HG03108 (cell line): ENCODE data around the gene CAMK2A.
"Not testable (repeated sequence)": the region's sequence is repeated elsewhere in the genome, so short reads cannot be mapped to it uniquely, and the experiment has no call there.

Experiments
- ATAC-seq: cut with Tn5 transposase; IDR thresholded peaks from one replicate; pipeline ENCODE4 v1.9.1; 2021; ENCODE audit warnings: moderate library complexity; ENCODE audit not compliant: unreplicated experiment

Gene CAMK2A

DNA sequence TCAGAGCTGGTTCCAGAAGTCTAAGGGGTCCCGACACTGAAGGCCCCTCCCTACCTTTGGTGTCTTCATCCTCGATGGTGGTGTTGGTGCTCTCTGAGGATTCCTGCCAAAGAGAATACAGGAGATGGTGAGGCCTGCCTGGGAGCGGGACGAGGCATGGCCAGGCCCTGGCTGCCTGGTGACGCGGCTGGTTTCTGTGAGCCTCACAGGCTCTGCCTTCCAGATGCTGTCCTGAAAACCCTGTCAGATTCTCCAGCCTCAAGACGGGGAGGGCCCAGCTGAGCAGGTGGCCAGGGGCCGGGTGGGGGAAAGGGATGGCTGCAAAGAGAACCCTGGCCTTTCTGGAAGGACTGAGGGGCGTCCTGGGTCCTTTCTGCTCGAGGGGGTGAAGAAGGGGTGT lies 50.9 kb downstream of the CAMK2A start:
- no peak for ATAC-seq

DNA sequence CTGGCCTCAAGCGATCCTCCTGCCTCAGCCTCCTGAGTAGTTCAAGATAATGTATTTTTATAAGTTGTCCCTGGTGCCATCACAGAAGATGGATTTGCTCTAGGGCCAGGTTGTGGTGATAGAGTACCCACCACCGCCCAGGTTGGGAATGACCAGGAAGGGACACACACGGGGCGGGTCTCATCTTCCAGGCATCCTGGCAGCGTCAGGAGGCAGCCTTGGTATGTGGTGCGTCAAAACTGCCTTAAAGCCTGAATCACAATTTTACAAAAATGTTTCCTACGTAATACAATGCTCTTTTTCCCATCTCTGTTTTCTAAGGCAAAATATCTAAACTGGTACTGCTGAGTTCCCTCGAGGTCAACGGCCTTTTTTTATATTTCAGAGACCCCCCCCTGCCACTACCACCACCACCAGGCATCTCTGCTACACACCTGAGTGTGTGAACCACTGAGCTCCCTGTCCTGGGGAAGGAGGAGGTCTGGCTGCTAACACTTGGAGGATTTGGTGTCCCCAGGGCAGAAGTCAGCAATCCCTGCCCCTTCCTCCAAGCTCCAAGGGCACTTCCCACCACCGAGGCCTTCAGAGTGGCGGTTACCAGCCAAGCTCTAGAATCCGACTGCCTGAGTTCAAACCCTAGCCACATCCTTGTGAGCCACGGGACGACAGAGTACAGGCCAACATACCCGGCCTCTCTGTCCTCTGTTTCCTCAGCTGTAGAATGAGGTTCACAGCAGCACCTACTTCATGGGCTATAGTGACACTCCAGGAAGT lies 52.4 kb downstream of the CAMK2A start:
- ATAC-seq, result no peak

DNA sequence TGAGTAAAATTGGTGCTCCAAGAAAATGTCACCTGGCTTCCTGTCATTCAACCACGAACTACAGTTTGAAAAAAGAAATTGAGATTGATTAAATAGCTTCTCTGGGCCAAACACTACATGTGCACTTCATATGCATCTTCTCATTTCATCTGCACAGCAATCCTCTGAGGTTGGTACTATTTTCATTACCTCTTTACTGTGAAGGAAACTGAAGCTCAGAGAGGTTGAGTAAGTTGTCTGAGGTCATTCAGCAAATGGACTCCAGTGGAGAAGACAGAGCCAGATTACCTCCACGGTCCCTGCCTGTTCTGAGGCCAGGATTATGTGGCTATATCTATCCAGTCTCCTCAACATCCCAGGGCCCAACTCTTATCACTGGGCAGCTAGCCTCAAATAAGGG lies 53.3 kb downstream of the CAMK2A start:
- ATAC-seq, result no peak

GRCh38 chr5:150235500-150235854 lies 54.1 kb downstream of the CAMK2A start:
- no peak for ATAC-seq

DNA sequence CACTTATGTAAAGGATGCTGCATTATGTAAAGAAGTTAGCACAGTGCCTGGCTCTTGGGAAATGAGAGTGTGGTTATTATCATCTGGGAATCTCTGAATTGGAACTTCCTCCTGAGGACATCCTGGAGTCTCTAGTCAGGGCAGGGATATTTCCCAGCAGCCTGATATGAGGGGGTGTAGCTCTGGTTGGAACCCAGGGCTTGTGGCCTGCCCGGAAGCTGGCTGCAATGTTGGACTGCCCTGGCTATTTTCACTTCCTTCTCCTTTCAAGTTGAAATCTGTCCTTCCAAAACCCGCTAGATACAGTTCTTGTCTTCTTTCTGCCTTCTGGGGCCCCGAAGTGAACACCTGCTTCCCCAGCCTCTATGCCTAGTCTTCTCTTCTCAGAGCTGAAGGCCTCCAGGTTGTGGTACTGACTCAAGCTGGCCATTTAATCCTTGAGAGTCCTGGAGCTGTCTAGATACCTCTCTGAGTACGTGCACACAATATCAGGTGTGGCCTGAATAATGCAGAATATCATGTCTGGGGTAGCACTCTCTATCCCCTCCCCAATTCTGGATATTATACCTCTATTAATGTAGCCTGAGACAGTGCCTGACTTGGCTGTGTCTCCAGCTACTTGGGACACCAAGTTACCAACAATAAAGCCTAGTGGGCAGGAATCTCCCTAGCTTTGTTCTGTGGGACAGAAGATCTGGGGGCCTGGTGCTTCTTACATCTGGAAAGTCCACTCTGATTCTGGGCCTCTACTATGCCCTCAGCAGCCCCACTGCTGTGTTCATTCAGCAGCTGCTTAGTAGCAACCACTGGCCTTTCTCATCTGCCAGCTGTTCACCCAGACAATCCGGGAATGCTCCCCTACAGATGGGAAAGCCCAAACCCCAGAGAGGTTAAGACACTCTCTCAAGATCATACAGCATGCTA lies 54.7 kb downstream of the CAMK2A start:
- ATAC-seq, result no peak

- not testable (repeated sequence) for ATAC-seq
Measured at GRCh38 chr5:150233706-150234105, 55.9 kb downstream of the CAMK2A start.

- no peak for ATAC-seq
Measured at GRCh38 chr5:150230842-150231241, 58.7 kb downstream of the CAMK2A start.

- no peak for ATAC-seq
Measured at GRCh38 chr5:150229571-150229970, 60.0 kb downstream of the CAMK2A start.

DNA sequence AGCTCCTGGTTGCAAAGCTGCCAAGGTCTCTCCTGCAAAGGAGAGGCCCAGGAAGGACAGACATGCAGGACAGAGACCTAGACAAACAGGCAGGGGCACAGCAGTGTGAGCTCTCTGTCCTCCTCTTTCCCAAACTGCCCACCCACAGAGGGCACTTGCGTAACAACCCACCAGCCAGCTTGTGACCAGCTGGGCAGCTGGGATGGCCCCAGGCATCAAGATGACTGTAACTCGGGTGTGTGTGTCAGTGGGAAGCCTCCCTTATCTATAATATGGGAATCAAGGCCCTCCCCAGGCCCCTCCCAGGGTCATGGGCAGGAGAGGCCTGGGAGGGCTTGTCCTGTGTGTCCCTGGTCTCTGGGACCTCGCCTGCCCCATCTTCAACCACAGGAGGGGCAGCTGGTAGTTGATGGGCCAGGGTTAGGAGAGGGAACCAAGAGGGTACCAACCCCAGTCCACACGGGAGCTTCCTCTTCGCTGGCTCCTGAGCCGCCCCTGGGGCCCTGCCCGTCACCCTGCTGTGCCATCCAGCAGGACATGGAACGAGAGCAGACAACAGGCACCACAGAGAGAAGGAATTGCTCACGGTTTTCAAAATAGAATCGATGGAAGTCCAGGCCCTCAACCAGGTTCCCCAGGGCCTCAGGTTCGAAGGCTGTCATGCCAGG lies 61.8 kb downstream of the CAMK2A start:
- ATAC-seq, result no peak

GRCh38 chr5:150227036-150227435 lies 62.5 kb downstream of the CAMK2A start:
- no peak for ATAC-seq

- ATAC-seq, result no peak
Measured at GRCh38 chr5:150224483-150225027, 65.0 kb downstream of the CAMK2A start.

GRCh38 chr5:150223474-150223873 lies 66.1 kb downstream of the CAMK2A start:
- no peak for ATAC-seq

DNA sequence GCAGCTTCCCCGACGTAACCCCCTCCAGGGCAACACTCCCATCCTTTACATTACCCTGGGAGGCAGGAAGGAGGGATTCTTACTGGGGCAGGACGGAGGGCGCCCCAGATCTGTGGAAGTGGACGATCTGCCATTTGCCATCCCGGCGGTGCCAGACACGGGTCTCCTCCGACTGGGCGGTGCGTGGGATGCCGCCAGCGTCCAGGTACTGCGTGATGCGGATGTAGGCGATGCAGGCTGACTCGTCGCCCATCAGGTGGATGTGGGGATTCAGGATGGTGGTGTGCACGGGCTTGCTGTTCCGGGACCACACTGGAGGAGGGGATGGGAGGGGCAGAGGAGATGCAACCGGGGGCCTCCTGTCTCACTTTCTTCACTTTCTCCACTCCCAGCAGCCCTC lies 66.7 kb downstream of the CAMK2A start:
- no peak for ATAC-seq

DNA sequence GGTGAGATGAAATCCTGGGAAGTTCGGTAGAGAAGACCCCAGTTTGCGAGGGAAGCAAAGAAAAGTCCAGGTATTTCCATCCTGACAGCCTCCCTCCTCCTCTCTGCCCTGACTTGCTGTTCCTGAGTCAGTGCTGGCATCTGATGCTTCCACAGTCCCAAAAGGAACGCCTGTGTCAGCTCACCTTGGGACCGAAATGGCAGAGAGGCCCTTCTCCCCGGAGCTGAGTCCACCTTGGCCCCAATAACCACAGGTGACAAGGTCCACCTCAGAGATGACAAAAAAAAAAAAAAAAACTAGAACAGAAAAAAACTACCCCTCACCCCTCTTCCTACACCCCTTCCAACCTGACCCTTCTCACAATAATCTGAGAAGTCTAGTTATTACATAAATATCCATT lies 68.1 kb downstream of the CAMK2A start:
- ATAC-seq, result no peak

- no peak for ATAC-seq
Measured at GRCh38 chr5:150219861-150220260, 69.7 kb downstream of the CAMK2A start.

DNA sequence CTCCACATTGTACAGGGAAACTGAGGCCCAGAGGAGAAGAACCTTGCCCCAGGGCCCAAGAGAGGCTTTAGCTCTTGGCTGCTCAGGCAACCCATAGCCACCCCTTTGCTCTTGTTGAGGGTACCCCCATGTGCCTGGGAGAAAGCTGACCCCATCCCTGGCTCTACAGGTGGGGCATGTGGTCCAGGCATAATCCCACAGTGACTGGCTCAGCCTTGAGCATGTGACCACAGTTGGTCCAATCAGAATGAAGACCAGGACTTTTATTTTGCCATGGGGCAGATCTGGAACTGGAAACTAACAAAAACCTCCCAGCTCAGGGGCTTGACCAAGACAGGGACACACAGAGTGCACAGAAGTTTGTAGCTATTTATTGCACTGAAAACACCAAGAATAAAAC lies 70.4 kb downstream of the CAMK2A start:
- ATAC-seq, result no peak

DNA sequence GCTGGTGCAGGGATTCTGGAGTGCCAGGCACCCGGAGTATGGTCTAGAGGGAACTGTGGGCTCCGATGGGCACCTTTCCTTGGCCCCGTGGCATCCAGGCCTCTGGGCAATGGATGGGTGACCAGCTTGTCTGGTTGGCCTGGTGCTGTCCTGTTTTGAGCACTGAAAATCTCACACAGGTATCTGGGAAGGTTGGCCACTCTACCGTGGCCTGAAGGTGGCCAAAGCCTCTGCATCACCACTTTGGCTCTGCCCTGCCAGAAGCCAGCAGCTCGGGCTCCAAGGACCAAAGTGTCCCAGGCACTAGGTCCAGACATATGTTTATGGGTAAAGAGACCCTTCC lies 70.9 kb downstream of the CAMK2A start:
- ATAC-seq, result no peak

DNA sequence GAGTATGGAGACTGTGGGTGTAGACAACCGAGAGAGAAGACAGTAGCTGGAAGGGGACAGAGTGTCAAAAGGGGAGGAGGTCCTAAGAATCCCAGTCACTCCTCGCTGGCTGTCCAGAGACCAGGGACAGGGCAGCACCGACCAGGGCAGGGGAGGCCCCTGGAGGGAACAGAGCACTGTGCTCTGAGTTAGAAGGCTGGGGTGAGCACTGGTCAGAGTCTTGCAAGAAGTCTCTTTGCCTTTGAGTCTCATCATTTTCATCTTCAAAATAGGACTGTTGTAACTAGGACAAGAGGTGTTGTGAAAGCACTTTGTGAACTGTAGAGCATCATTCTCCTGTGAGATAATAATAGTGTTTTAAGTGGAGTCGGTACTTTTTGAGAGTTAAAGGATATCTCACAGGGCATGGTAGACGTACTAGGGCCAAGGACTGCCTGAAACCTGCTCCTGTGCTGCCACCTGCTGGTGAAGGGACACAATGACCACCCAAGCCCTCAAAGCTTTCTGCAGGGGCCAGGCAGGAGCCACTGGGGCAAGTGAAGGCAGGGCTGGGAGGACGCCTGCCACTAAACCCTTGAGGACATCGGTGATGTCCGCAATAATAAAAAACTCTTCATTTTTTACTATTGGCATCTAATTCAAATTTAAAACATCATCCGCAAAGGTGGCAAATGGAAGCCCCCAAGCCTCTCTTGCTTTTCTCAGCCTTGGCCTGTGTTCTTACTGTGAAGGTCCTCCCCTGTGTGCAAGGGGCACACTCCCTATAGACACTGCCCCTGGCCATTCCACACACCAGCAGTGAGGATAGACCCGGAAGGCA lies 71.5 kb downstream of the CAMK2A start:
- peak; percentile 88 for ATAC-seq

GRCh38 chr5:150217038-150217437 lies 72.5 kb downstream of the CAMK2A start:
- ATAC-seq, result no peak
